Naive thymus-derived CD4-positive, alpha-beta T cell (primary cell): ENCODE data around the gene GALNT15. TPM values are rescaled to one million over a fixed set of nuclear protein-coding genes. Genes with fewer than 3 reads are reported as not detected.

Experiments used
- ATAC-seq: fragments of 150-1000 bp; cut with Tn5 transposase; 2 replicates; pipeline ENCODE4 v1.10.0; 2021; ENCODE audit warnings: mild to moderate bottlenecking, moderate library complexity
- CTCF ChIA-PET: fragments of 350-600 bp; sonication (Branson Sonifier 250); formaldehyde crosslinking; loops from one replicate; lab custom pipeline; 2021; ENCODE audit warnings: antibody characterized with exemption; lab: Charles Lee
- POLR2A ChIA-PET: fragments of 350-600 bp; sonication (Branson Sonifier 250); formaldehyde crosslinking; loops from one replicate; lab custom pipeline; 2021; ENCODE audit warnings: antibody characterized with exemption, inconsistent platforms; lab: Charles Lee
- DNase-seq, 9 donors: peaks; one replicate each; pipeline versions ENCODE4 v3.0.0 to v3.0.0-alpha.2; 2020 to 2022; ENCODE audit warnings: mixed read lengths in 1 of 9
- H3K27ac ChIP-seq: one replicate; pipeline ENCODE4 v1.7.0; 2013; ENCODE audit warnings: mild to moderate bottlenecking, low read depth, low read length, moderate library complexity
- H3K27me3 ChIP-seq, 2 donors: one replicate each; pipeline ENCODE4 v1.7.0; 2013; ENCODE audit warnings: low read length in 2 of 2, mild to moderate bottlenecking in 2 of 2, moderate library complexity in 2 of 2; ENCODE audit not compliant: control insufficient read depth in 2 of 2, insufficient read depth in 2 of 2
- H3K36me3 ChIP-seq, 3 experiments: 1 replicate in 2 of 3; 2 replicates in 1 of 3; pipeline ENCODE4 v1.7.0; 2013; ENCODE audit warnings: low read length in 3 of 3, mild to moderate bottlenecking in 3 of 3, moderate library complexity in 1 of 3; ENCODE audit not compliant: insufficient read depth in 3 of 3, control insufficient read depth in 2 of 3
- H3K4me1 ChIP-seq, 2 donors: one replicate each; pipeline ENCODE4 v1.7.0; 2013; ENCODE audit warnings: low read length in 2 of 2, mild to moderate bottlenecking in 2 of 2, moderate library complexity in 1 of 2; ENCODE audit not compliant: control insufficient read depth in 2 of 2, insufficient read depth in 2 of 2
- H3K4me3 ChIP-seq: 2 replicates; pipeline ENCODE4 v1.7.0; 2013; ENCODE audit warnings: mild to moderate bottlenecking, low read length
- H3K9me3 ChIP-seq, 3 experiments: 1 replicate in 2 of 3; 2 replicates in 1 of 3; pipeline ENCODE4 v1.7.0; 2013; ENCODE audit warnings: low read length in 3 of 3; ENCODE audit not compliant: control insufficient read depth in 2 of 3
- H3K27ac Mint-ChIP-seq, 9 donors: one replicate each; pipeline ENCODE4 v1.8.0; 2020 to 2022; ENCODE audit warnings: mixed read lengths in 9 of 9, mild to moderate bottlenecking in 8 of 9, moderate library complexity in 5 of 9, inconsistent platforms in 2 of 9
- H3K27me3 Mint-ChIP-seq, 5 donors: one replicate each; pipeline ENCODE4 v1.8.0; 2021 to 2022; ENCODE audit warnings: mixed read lengths in 5 of 5, mild to moderate bottlenecking in 1 of 5
- H3K36me3 Mint-ChIP-seq, 5 donors: one replicate each; pipeline ENCODE4 v1.8.0; 2020 to 2022; ENCODE audit warnings: mixed read lengths in 5 of 5, mild to moderate bottlenecking in 3 of 5, inconsistent platforms in 1 of 5
- H3K4me1 Mint-ChIP-seq, 7 donors: one replicate each; pipeline ENCODE4 v1.8.0; 2020 to 2022; ENCODE audit warnings: mixed read lengths in 7 of 7, mild to moderate bottlenecking in 3 of 7, inconsistent platforms in 1 of 7
- H3K4me3 Mint-ChIP-seq, 10 donors: one replicate each; pipeline ENCODE4 v1.8.0; 2020 to 2022; ENCODE audit warnings: mild to moderate bottlenecking in 10 of 10, mixed read lengths in 10 of 10, moderate library complexity in 6 of 10, inconsistent platforms in 2 of 10
- H3K9me3 Mint-ChIP-seq, 11 donors: one replicate each; pipeline ENCODE4 v1.8.0; 2020 to 2022; ENCODE audit warnings: mixed read lengths in 11 of 11, mild to moderate bottlenecking in 4 of 11, inconsistent platforms in 1 of 11, moderate library complexity in 1 of 11
- intact Hi-C, 2 donors: fragments of 100-400 bp; cut with micrococcal nuclease; formaldehyde crosslinking; loops; one replicate each; pipeline ENCODE4 v1.15.1; 2023
- polyA plus RNA-seq, 2 donors: library from polyadenylated mRNA; unstranded; fragments of 300-500 nt; fragmentation: Illumina TruSeq; gene quantifications; one replicate each; pipeline ENCODE4 v1.2.3, GENCODE V29; 2021
- total RNA-seq, 6 experiments: library from RNA in 5 of 6; stranded (reverse) in 5 of 6; gene quantifications; 1 replicate in 5 of 6; 2 replicates in 1 of 6; pipeline ENCODE4 v1.2.3 and lab custom pipeline; 2021 to 2026

Gene GALNT15
- total RNA-seq (under 1 TPM in 1 of 5 experiments, not detected in 4; 0.46 TPM), polyA plus RNA-seq (not detected), total RNA-seq (lab: John Stamatoyannopoulos, UW) (not detected)

GRCh38 chr3:16174389-16174788 lies at the start of gene GALNT15:
Gene GALNT15, plus strand, starts transcription at chr3:16174680. Its CDS starts 472 bp downstream, at chr3:16175152.
- H3K36me3 ChIP-seq = no peaks in the 10 kb centered on the region
- no peak within 1 kb of the TSS for H3K4me3 ChIP-seq
- H3K4me1 ChIP-seq = no peaks in the 10 kb centered on the region
- no peaks in the 10 kb centered on the region for H3K36me3 Mint-ChIP-seq
- no peak within 1 kb of the TSS for H3K4me3 Mint-ChIP-seq
- H3K27me3 Mint-ChIP-seq = peaks cover 9 to 28% (median 19%) of the 10 kb centered on the region in 5 donors
- DNase-seq (no peak), ATAC-seq (no peak)
- H3K27ac Mint-ChIP-seq = no peak within 1 kb of the TSS
- no peak within 1 kb of the TSS for H3K27ac ChIP-seq
- H3K9me3 Mint-ChIP-seq = peaks cover 0 to 4% (median 0%) of the 10 kb centered on the region in 11 donors
- CTCF ChIA-PET = interaction anchor here (0.6 kb wide), 1 partner anchor 125 kb away, joined by 8 read pairs; no protein-coding TSS in a partner anchor
- H3K9me3 ChIP-seq = no peaks in the 10 kb centered on the region
- no peaks in the 10 kb centered on the region for H3K27me3 ChIP-seq
- intact Hi-C loops = no loop called here
- H3K4me1 Mint-ChIP-seq = peaks cover 0 to 7% (median 5%) of the 10 kb centered on the region in 7 donors
- POLR2A ChIA-PET = no interaction called here

GRCh38 chr3:16126634-16127033 lies 47.8 kb upstream of the GALNT15 start:
- no peak for ATAC-seq
- no peaks in the 10 kb centered on the region for H3K9me3 Mint-ChIP-seq
- CTCF ChIA-PET = no interaction called here
- peaks cover 0 to 2% (median 0%) of the 10 kb centered on the region in 5 donors for H3K27me3 Mint-ChIP-seq
- Histone ChIP-seq H3K9me3 (no peaks in the 10 kb centered on the region), H3K4me3 (no peak overlapping the region), H3K4me1 (no peaks in the 10 kb centered on the region), H3K27ac (no peak overlapping the region), H3K27me3 (no peaks in the 10 kb centered on the region), H3K36me3 (no peaks in the 10 kb centered on the region)
- intact Hi-C loops = no loop called here
- H3K36me3 Mint-ChIP-seq = no peaks in the 10 kb centered on the region
- H3K4me3 Mint-ChIP-seq = no peak overlapping the region
- no peak for DNase-seq
- H3K27ac Mint-ChIP-seq = no peak overlapping the region
- no peaks in the 10 kb centered on the region for H3K4me1 Mint-ChIP-seq
- POLR2A ChIA-PET = no interaction called here

- no peak overlapping the region for H3K4me3 ChIP-seq
- H3K27ac ChIP-seq = no peak overlapping the region
- intact Hi-C loops = no loop called here
- no peaks in the 10 kb centered on the region for H3K9me3 ChIP-seq
- CTCF ChIA-PET = no interaction called here
- H3K27ac Mint-ChIP-seq = no peak overlapping the region
- H3K4me1 Mint-ChIP-seq = no peaks in the 10 kb centered on the region
- POLR2A ChIA-PET = no interaction called here
- ATAC-seq (no peak), DNase-seq (no peak)
- H3K36me3 Mint-ChIP-seq = no peaks in the 10 kb centered on the region
- H3K36me3 ChIP-seq = no peaks in the 10 kb centered on the region
- no peaks in the 10 kb centered on the region for H3K4me1 ChIP-seq
- no peaks in the 10 kb centered on the region for H3K9me3 Mint-ChIP-seq
- peaks cover 0 to 2% (median 0%) of the 10 kb centered on the region in 5 donors for H3K27me3 Mint-ChIP-seq
- H3K27me3 ChIP-seq = no peaks in the 10 kb centered on the region
- H3K4me3 Mint-ChIP-seq = no peak overlapping the region
Observed at GRCh38 chr3:16127249-16127648, 47.2 kb upstream of the GALNT15 start.

DNA sequence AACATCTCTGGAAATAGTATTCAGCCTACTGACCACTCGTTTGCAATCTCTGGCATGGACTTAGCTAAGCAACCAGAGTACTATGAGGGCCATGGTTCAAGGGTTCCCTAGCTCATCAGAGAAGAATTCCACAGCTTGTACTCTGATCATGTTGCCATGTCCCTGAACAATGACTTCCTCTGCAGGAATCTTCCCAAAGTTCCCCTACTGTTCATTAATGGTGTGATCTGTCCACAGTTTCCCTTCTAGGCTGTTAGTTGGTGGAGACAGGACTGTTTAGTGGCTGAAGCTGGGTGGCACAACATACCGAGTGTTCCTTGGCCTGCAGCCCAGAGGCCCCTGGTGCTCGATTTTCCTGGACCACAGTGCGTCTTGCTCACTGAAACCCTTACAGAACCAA lies 44.4 kb upstream of the GALNT15 start:
- H3K4me1 Mint-ChIP-seq = no peaks in the 10 kb centered on the region
- H3K36me3 ChIP-seq = no peaks in the 10 kb centered on the region
- intact Hi-C loops = no loop called here
- CTCF ChIA-PET = no interaction called here
- H3K9me3 ChIP-seq = no peaks in the 10 kb centered on the region
- no peak overlapping the region for H3K27ac Mint-ChIP-seq
- no peak overlapping the region for H3K4me3 Mint-ChIP-seq
- no peak overlapping the region for H3K27ac ChIP-seq
- no peaks in the 10 kb centered on the region for H3K27me3 ChIP-seq
- ATAC-seq (no peak), DNase-seq (no peak)
- H3K9me3 Mint-ChIP-seq = no peaks in the 10 kb centered on the region
- no peaks in the 10 kb centered on the region for H3K27me3 Mint-ChIP-seq
- H3K4me3 ChIP-seq = no peak overlapping the region
- POLR2A ChIA-PET = no interaction called here
- no peaks in the 10 kb centered on the region for H3K36me3 Mint-ChIP-seq
- H3K4me1 ChIP-seq = no peaks in the 10 kb centered on the region

DNA sequence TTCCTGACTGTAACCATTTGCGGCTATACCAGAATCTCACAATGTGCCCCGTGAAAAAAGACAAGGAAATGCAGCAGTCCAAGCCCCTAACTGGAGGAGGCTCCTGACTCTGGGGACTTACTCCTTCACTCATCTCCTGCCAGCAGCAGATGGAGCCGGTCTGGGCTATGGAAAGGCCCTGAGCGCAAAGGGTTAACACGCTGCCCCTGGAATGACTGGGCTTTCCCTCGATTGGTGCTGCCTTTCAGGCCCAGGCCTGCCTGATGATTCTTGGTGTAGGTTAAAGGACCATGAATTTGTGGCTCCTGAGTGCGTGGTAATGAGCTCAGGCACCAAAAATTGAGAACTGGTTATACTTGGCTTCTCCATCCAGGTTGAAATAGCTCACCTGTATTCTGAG lies 42.3 kb upstream of the GALNT15 start:
- Mint-ChIP-seq H3K36me3 (peaks cover 0 to 3% (median 0%) of the 10 kb centered on the region in 5 donors), H3K4me1 (no peaks in the 10 kb centered on the region), H3K4me3 (no peak overlapping the region), H3K9me3 (peaks cover 0 to 4% (median 3%) of the 10 kb centered on the region in 11 donors), H3K27ac (no peak overlapping the region), H3K27me3 (peaks cover 0 to 4% (median 0%) of the 10 kb centered on the region in 5 donors)
- H3K9me3 ChIP-seq = no peaks in the 10 kb centered on the region
- ATAC-seq = no peak
- DNase-seq = no peak
- no peak overlapping the region for H3K27ac ChIP-seq
- H3K4me3 ChIP-seq = no peak overlapping the region
- CTCF ChIA-PET = no interaction called here
- POLR2A ChIA-PET = no interaction called here
- intact Hi-C loops = no loop called here
- no peaks in the 10 kb centered on the region for H3K4me1 ChIP-seq
- H3K27me3 ChIP-seq = no peaks in the 10 kb centered on the region
- no peaks in the 10 kb centered on the region for H3K36me3 ChIP-seq

- H3K27me3 ChIP-seq = no peaks in the 10 kb centered on the region
- Mint-ChIP-seq H3K27me3 (peaks cover 0 to 7% (median 0%) of the 10 kb centered on the region in 5 donors), H3K4me3 (no peak overlapping the region), H3K27ac (no peak overlapping the region), H3K36me3 (peaks cover 0 to 5% (median 0%) of the 10 kb centered on the region in 5 donors), H3K9me3 (peaks cover 0 to 9% (median 4%) of the 10 kb centered on the region in 11 donors), H3K4me1 (no peaks in the 10 kb centered on the region)
- no peaks in the 10 kb centered on the region for H3K9me3 ChIP-seq
- H3K4me3 ChIP-seq = no peak overlapping the region
- H3K27ac ChIP-seq = no peak overlapping the region
- DNase-seq (no peak), ATAC-seq (no peak)
- H3K4me1 ChIP-seq = no peaks in the 10 kb centered on the region
- no peaks in the 10 kb centered on the region for H3K36me3 ChIP-seq
- ChIA-PET POLR2A (no interaction called here), CTCF (no interaction called here)
- intact Hi-C loops = no loop called here
Observed at GRCh38 chr3:16132928-16133327, 41.6 kb upstream of the GALNT15 start.
